T47D (cell line): ENCODE data around the gene PLTP.

Source experiments
- DNase-seq, 2 experiments: peaks; one replicate each; pipeline versions ENCODE4 v3.0.0 to v3.0.0-alpha.2; 2011 to 2012; ENCODE audit warnings: low read depth in 1 of 2, low spot score in 1 of 2
- JUND ChIP-seq: IDR thresholded peaks from 2 replicates; pipeline ENCODE4 v1.6.1; 2012; ENCODE audit warnings: low read depth
- in situ Hi-C: cut with HindIII; loops from 2 replicates; pipeline ENCODE4 v1.10.0; 2016; ENCODE audit warnings: low sequenced_read_pairs, low pct_unique_long_range_greater_than_20kb

Gene PLTP

DNA sequence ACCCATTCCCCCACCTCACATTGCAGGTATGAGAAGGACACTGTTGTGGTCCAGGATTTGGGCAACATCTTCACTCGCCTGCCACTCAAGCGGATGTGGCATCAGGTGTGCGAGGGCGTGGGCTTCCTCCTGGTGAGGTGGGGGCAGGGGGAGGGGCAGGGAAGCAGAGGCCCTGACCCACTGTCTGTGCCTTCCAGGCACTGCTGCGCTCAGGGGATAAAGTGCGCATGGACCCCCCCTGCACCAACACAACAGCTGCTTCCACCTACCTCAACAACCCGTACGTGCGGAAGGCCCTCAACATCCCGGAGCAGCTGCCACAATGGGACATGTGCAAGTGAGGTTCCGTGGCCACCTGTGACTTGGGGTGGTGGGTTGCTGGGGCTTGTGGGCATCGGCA lies 17.2 kb downstream of the PLTP start:
- TF ChIP-seq JUND, result no peak
- no peak for DNase-seq
- in situ Hi-C loops, result no loop called here

GRCh38 chr20:45893831-45894230 lies 18.1 kb downstream of the PLTP start:
- in situ Hi-C loops, result no loop called here
- no peak for DNase-seq
- no peak for TF ChIP-seq JUND

DNA sequence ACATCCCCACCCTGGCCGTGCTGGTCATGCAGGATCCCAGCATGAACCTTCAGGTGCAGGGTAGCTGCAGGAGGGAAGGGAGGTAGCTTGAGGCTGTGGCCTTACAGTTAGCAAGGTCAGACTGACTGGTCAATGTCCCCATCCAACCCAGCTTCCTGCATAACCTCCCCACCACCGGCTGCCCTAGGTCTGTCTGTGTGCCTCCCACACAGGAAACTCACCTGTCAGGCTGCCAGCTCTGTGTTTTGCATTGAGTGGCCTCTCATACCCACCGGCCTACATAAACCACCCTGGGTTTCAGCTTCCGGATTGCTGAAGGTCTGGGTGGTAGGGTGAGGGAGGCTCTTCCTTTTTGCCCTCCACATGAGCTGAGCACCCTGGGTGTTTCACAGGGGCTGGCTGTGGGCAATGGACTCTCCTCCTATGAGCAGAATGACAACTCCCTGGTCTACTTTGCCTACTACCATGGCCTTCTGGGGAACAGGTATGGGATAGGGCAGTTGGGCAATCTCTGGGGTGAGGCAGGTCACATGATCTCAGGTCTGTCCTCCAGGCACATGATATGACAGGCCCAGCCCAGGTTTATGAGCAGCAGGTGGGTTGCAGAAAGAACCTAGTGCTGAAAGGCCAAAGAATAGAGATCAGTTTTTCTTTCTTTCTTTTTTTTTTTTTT lies 19.0 kb downstream of the PLTP start:
- TF ChIP-seq JUND, result no peak
- DNase-seq, result no peak
- in situ Hi-C loops, result no loop called here

- in situ Hi-C loops, result no loop called here
Observed at GRCh38 chr20:45892049-45892825, 19.7 kb downstream of the PLTP start.

GRCh38 chr20:45890985-45891983 lies 20.7 kb downstream of the PLTP start, which contains the start of the genes CTSA and NEURL2:
TSS of gene CTSA (plus strand) at chr20:45891335. CDS start at chr20:45891569, 234 bp downstream.
TSS of gene NEURL2 (minus strand) at chr20:45891208. CDS start at chr20:45890991, 217 bp downstream.
- DNase-seq, result peak; percentile 95 to 100
- in situ Hi-C loops, result no loop called here

More at GRCh38 chr20:45892049-45892825, 19.7 kb downstream of the PLTP start:
- TF ChIP-seq JUND, result no peak
- peak; percentile 75 to 90 for DNase-seq

DNA sequence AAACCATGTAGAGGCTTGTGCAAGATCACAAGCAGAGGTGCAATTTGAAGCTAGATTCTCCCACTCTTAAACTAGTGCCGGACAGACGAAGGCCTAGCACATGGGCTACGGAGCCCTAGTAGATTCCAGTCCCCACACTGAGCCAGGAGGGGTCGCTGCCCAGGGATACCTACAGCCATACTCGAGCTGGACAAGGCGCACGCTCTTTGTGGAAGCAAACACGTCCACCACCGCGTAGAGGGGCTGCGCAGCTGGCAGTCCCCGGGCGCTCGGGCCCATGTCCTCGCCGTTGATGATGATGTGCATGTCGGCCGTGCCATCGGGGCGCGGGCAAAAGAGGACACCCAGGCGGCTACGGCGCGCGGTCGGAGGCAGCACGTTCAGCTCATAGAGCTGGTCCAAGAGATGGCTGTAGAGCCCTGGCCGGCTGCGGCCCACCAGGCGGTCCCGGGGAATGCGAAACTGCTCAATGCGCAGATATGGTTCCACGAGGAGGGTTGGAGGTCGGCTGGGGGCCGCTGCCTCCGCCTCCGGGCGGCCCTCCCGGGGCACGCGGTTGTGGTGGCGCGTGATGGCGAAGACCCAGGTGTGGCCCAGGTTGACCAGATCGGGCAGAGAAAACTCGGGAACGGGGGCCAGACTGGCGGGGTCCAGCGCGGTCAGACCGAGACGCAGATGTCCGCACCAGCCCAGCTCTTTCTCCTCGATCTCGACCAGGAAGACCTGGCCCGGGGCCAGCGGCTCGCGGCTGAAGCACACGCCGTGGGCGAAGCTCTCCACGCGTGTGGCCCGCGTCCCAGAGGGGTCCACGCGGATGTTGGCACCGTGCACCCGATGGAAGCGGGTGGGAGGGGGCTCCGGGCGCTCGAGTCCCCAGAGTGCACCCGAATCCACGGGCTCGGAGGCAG lies 21.6 kb downstream of the PLTP start:
- in situ Hi-C loops, result no loop called here
- peak; percentile 40 to 59 for DNase-seq
- no peak for TF ChIP-seq JUND

More at GRCh38 chr20:45890985-45891983, 20.7 kb downstream of the PLTP start, which contains the start of the genes CTSA and NEURL2:
- TF ChIP-seq JUND, result no peak

DNA sequence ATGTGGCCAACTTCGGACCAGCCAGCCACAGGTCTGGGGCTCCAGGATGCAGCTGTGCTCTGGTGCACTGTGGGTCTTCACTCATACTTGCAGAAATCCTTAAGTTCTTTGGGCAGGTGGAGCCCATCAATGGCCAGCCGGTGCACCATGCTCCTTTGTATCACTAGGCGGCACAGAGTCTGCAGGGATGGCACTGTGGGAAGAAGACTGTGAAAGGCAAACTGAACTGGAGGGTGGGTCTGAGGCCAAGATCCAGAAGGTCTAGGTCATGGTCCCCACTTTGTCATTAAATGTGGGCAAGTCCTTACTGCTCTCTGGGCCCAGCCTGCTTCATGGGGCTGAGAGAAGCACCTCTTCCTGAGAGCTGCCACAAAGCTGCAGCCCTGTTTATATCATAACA lies 23.3 kb downstream of the PLTP start:
- TF ChIP-seq JUND, result no peak
- in situ Hi-C loops, result no loop called here
- DNase-seq, result no peak

GRCh38 chr20:45887346-45887715 lies 24.6 kb downstream of the PLTP start, which contains the start of gene SPATA25:
TSS of gene SPATA25 (minus strand) at chr20:45887622. CDS start at chr20:45887590, 32 bp downstream.
- no peak for TF ChIP-seq JUND
- no peak for DNase-seq
- in situ Hi-C loops, result no loop called here

DNA sequence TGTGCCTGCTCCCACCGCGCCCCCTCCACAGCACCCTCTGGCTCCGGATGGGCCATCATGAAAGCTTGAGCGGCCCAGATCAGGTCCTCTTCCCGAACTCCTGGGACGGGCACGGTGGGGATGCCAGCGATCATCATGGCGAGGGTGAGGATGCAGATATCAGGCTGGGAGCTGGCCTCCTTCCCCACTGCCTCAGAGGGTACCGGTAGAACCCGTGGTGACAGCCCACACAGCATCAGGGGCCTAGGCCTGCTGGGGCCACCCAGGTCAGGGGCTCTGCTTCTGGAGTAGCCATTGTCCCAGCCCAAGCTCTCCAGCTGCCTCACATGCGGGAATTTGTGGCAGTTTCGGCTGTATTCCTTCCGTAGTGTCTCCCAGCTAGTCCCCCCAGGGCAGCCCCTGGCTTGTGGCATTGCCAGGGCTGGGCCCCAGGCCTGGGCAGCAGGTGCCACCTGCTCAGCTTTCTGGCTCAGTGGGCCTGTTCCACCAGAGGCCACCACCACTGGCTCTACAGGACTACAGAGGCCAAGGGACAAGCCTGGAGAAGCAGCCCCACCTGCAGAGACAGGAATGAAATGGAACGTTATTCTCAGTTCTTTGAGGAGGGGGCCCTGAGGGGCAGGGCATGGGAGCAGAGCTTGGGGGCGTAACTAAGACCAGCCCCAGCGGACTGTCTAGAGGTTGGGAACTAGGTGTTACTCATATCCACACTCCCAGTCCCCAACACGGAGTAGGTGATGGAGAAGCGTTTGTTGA lies 25.2 kb downstream of the PLTP start:
- in situ Hi-C loops, result no loop called here
- no peak for TF ChIP-seq JUND
- DNase-seq, result no peak

DNA sequence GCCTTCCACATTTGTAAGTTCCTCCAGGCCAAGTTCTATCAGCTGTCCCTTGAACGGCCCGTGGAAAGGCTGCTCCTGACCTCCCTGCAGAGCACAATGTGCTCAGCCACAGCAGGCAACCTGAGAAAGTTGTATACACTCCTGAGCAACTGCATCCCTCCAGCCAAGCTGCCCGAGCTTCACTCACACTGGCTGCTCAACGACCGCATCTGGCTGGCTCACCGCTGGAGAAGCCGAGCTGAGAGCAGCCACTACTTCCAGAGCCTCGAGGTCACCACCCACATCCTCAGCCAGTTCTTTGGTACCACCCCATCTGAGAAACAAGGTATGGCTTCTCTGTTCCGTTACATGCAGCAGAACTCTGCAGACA lies 28.9 kb downstream of the PLTP start:
- in situ Hi-C loops, result no loop called here
- no peak for DNase-seq
- TF ChIP-seq JUND, result no peak

GRCh38 chr20:45882469-45883099 lies 29.4 kb downstream of the PLTP start:
- in situ Hi-C loops, result no loop called here
- TF ChIP-seq JUND, result no peak
- no peak for DNase-seq
